HCT116 (cell line): ENCODE measurements around the gene C3orf20. TPM values are rescaled to one million over a fixed set of nuclear protein-coding genes. Genes with fewer than 3 reads are reported as not detected.

Source experiments
- ATAC-seq: fragments of 200-7000 bp; cut with Tn5 transposase; 2 replicates; pipeline ENCODE4 v1.9.1; 2020; ENCODE audit warnings: mild to moderate bottlenecking, moderate library complexity
- BruUV-seq: library from RNA; stranded (reverse); fragments of 400-500 nt; replicated peaks from 2 replicates; lab custom pipeline; 2021; lab: Mats Ljungman, UMichigan
- CTCF ChIA-PET: fragments of 300-600 bp; sonication (Branson Sonifier 250); formaldehyde crosslinking; loops from one replicate; lab custom pipeline; 2021; ENCODE audit warnings: antibody characterized with exemption; lab: Charles Lee
- POLR2A ChIA-PET: fragments of 300-600, 350-600 bp; sonication (Branson Sonifier 250); formaldehyde crosslinking; loops from one replicate; lab custom pipeline; 2021; ENCODE audit warnings: antibody characterized with exemption; lab: Charles Lee
- RAD21 ChIA-PET, 2 experiments: fragments of 300-600 bp; sonication (Branson Sonifier 250); formaldehyde crosslinking; loops; one replicate each; lab custom pipeline; 2023; ENCODE audit warnings: low total read pairs in 2 of 2; ENCODE audit not compliant: uncharacterized antibody in 2 of 2, unreplicated experiment in 2 of 2, low non-redundant PET in 1 of 2; lab: Charles Lee
- DNase-seq: peaks from one replicate; pipeline ENCODE4 v3.0.0-alpha.2; 2010; ENCODE audit warnings: low read depth, low spot score
- H2AFZ ChIP-seq: fragments of 200-600 bp; shearing (Covaris generic), sonication (generic); 2 replicates; pipeline ENCODE4 v1.6.1; 2017; ENCODE audit warnings: low read depth, mixed run types, mixed read lengths, antibody characterized with exemption, low read length; ENCODE audit not compliant: poor library complexity, severe bottlenecking
- H3K27ac ChIP-seq: 2 replicates; pipeline ENCODE4 v1.5.1; 2012; ENCODE audit warnings: low read depth, low read length
- H3K27me3 ChIP-seq: fragments of 200-600 bp; sonication (generic); 2 replicates; pipeline ENCODE4 v1.6.1; 2016; ENCODE audit warnings: mixed run types, low read length, mixed read lengths; ENCODE audit not compliant: insufficient read depth
- H3K36me3 ChIP-seq, 2 experiments: fragments of 200-500 bp in 1 of 2; fragments of 200-600 bp in 1 of 2; sonication (Bioruptor generic) in 1 of 2; sonication (generic) in 1 of 2; 2 replicates each; pipeline versions ENCODE4 v1.5.1 to v1.6.1; 2014 to 2016; ENCODE audit warnings: low read length in 2 of 2, inconsistent platforms in 1 of 2, mixed read lengths in 1 of 2, mixed run types in 1 of 2; ENCODE audit not compliant: insufficient read depth in 2 of 2, control insufficient read depth in 1 of 2
- H3K4me1 ChIP-seq, 2 experiments: fragments of 200-600 bp in 1 of 2; sonication (generic) in 1 of 2; 2 replicates each; pipeline versions ENCODE4 v1.5.1 to v1.6.1; 2012 to 2017; ENCODE audit warnings: low read length in 2 of 2, inconsistent platforms in 1 of 2, mild to moderate bottlenecking in 1 of 2, mixed read lengths in 1 of 2, mixed run types in 1 of 2, moderate library complexity in 1 of 2; ENCODE audit not compliant: insufficient read depth in 2 of 2, control insufficient read depth in 1 of 2
- H3K4me2 ChIP-seq: fragments of 200-600 bp; sonication (generic); 2 replicates; pipeline ENCODE4 v1.6.1; 2017; ENCODE audit warnings: mixed run types, low read length, mixed read lengths
- H3K4me3 ChIP-seq, 2 experiments: fragments of 200-600 bp in 1 of 2; sonication (generic) in 1 of 2; replicated peaks in 1 of 2; 2 replicates each; pipeline ENCODE4 v1.5.1; 2011 to 2016; ENCODE audit warnings: low read length in 2 of 2, control low read depth in 1 of 2, low read depth in 1 of 2, mild to moderate bottlenecking in 1 of 2, mixed read lengths in 1 of 2, mixed run types in 1 of 2
- H3K79me2 ChIP-seq: fragments of 200-600 bp; sonication (generic); 2 replicates; pipeline ENCODE4 v1.6.1; 2017; ENCODE audit warnings: mild to moderate bottlenecking, mixed run types, low read length, moderate library complexity, mixed read lengths; ENCODE audit not compliant: insufficient read depth
- H3K9ac ChIP-seq: fragments of 200-600 bp; sonication (generic); 2 replicates; pipeline ENCODE4 v1.6.1; 2016; ENCODE audit warnings: low read length, mixed read lengths
- H3K9me2 ChIP-seq: fragments of 200-600 bp; sonication (generic), shearing (Covaris generic); 2 replicates; pipeline ENCODE4 v1.6.1; 2017; ENCODE audit warnings: mixed run types, mild to moderate bottlenecking, moderate library complexity; ENCODE audit not compliant: insufficient read depth
- H3K9me3 ChIP-seq, 2 experiments: fragments of 200-500 bp in 1 of 2; fragments of 200-600 bp in 1 of 2; sonication (Bioruptor generic) in 1 of 2; sonication (generic) in 1 of 2; 2 replicates each; pipeline ENCODE4 v1.6.1; 2014 to 2017; ENCODE audit warnings: low read length in 2 of 2, mixed read lengths in 2 of 2, inconsistent platforms in 1 of 2, low read depth in 1 of 2, mild to moderate bottlenecking in 1 of 2, mixed run types in 1 of 2, moderate library complexity in 1 of 2; ENCODE audit not compliant: control insufficient read depth in 1 of 2, insufficient read depth in 1 of 2
- H4K20me1 ChIP-seq: fragments of 200-600 bp; sonication (generic), shearing (Covaris generic); 2 replicates; pipeline ENCODE4 v1.6.1; 2017; ENCODE audit warnings: mixed run types, mild to moderate bottlenecking, moderate library complexity; ENCODE audit not compliant: insufficient read depth
- CBX3 ChIP-seq: IDR thresholded peaks from 2 replicates; pipeline ENCODE4 v1.6.1; 2012; ENCODE audit warnings: low read depth
- CEBPB ChIP-seq: IDR thresholded peaks from 2 replicates; pipeline ENCODE4 v1.6.1; 2012; ENCODE audit warnings: low read depth
- EGR1 ChIP-seq: IDR thresholded peaks from 2 replicates; pipeline ENCODE4 v1.6.1; 2012; ENCODE audit warnings: low read depth
- ELF1 ChIP-seq: IDR thresholded peaks from 2 replicates; pipeline ENCODE4 v1.6.1; 2012; ENCODE audit warnings: low read depth, borderline replicate concordance
- EZH2 ChIP-seq: fragments of 200-600 bp; sonication (generic); IDR thresholded peaks from 2 replicates; pipeline ENCODE4 v1.6.1; 2017; ENCODE audit warnings: antibody characterized with exemption, mixed run types
- JUND ChIP-seq: IDR thresholded peaks from 2 replicates; pipeline ENCODE4 v1.6.1; 2012
- POLR2AphosphoS5 ChIP-seq: IDR thresholded peaks from 2 replicates; pipeline ENCODE4 v1.6.1; 2011; ENCODE audit warnings: mild to moderate bottlenecking, low read depth, low read length, moderate library complexity
- REST ChIP-seq: IDR thresholded peaks from 2 replicates; pipeline ENCODE4 v1.6.1; 2012; ENCODE audit warnings: low read depth
- SP1 ChIP-seq: IDR thresholded peaks from 2 replicates; pipeline ENCODE4 v1.6.1; 2012; ENCODE audit warnings: low read depth
- SRF ChIP-seq: IDR thresholded peaks from 2 replicates; pipeline ENCODE4 v1.6.1; 2012; ENCODE audit warnings: low read depth
- YY1 ChIP-seq: IDR thresholded peaks from 2 replicates; pipeline ENCODE4 v1.6.1; 2011; ENCODE audit warnings: low read length, low read depth, moderate library complexity, mild to moderate bottlenecking; ENCODE audit not compliant: insufficient replicate concordance; ENCODE audit errors: extremely low read depth
- intact Hi-C: fragments of 100-400 bp; cut with micrococcal nuclease; formaldehyde crosslinking; loops from 2 replicates; pipeline ENCODE4 v1.10.0; 2022
- total RNA-seq: library from RNA; stranded (reverse); gene quantifications from one replicate; pipeline ENCODE4 v1.2.1, GENCODE V29; 2021; ENCODE audit not compliant: unreplicated experiment
- TF ChIP-seq, protein P1 (sequence below), 3 experiments: fragments of 200-600 bp in 1 of 3; sonication (generic) in 1 of 3; IDR thresholded peaks in 2 of 3; conservative IDR thresholded peaks in 1 of 3; 2 replicates each; pipeline ENCODE4 v1.5.1; 2012 to 2017; ENCODE audit warnings: low read depth in 2 of 3, low read length in 2 of 3, antibody characterized with exemption in 1 of 3, borderline replicate concordance in 1 of 3, control low read depth in 1 of 3, mild to moderate bottlenecking in 1 of 3, mixed read lengths in 1 of 3, mixed run types in 1 of 3, moderate library complexity in 1 of 3; ENCODE audit not compliant: insufficient read depth in 1 of 3
- TF ChIP-seq, protein P2 (sequence below): IDR thresholded peaks from 2 replicates; pipeline ENCODE4 v1.6.1; 2012
- TF ChIP-seq, protein P3 (sequence below): IDR thresholded peaks from 2 replicates; pipeline ENCODE4 v1.6.1; 2012

The C3orf20 gene
- total RNA-seq, 1 experiment from 2014 or later: 0.20 TPM

DNA sequence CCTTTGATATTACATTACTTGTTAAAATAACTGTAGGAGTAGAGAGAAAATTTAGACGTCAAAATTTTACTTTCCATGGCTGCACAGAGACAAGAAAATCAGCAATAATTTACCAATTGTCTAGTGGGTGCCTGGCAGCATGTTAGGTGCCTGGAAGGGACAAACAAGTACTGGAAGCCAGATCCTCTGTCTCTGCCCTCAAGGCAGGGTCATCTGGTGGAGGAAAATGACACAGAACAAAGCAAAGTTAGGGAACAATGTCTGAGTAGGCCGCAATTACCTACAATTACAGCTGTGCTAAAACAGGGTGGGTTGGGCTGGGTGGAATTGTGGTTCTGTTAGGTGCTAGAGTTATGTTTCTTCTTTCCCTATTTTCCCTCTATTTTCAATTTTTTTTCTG lies 16.0 kb upstream of the C3orf20 start (continued):
- TF ChIP-seq, protein P1, sequence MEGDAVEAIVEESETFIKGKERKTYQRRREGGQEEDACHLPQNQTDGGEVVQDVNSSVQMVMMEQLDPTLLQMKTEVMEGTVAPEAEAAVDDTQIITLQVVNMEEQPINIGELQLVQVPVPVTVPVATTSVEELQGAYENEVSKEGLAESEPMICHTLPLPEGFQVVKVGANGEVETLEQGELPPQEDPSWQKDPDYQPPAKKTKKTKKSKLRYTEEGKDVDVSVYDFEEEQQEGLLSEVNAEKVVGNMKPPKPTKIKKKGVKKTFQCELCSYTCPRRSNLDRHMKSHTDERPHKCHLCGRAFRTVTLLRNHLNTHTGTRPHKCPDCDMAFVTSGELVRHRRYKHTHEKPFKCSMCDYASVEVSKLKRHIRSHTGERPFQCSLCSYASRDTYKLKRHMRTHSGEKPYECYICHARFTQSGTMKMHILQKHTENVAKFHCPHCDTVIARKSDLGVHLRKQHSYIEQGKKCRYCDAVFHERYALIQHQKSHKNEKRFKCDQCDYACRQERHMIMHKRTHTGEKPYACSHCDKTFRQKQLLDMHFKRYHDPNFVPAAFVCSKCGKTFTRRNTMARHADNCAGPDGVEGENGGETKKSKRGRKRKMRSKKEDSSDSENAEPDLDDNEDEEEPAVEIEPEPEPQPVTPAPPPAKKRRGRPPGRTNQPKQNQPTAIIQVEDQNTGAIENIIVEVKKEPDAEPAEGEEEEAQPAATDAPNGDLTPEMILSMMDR (IDR thresholded peaks at IDR 0.05 in 2 of 3, conservative IDR thresholded peaks at IDR 0.05 in 1 of 3; ENCODE audit: borderline replicate concordance in 1 of 3, insufficient read depth in 1 of 3, low read depth in 2 of 3, low read length in 2 of 3): no peak
- TF ChIP-seq SP1: no peak
- TF ChIP-seq, protein P2, sequence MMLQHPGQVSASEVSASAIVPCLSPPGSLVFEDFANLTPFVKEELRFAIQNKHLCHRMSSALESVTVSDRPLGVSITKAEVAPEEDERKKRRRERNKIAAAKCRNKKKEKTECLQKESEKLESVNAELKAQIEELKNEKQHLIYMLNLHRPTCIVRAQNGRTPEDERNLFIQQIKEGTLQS: no peak

- no peak overlapping the region for H3K4me2 ChIP-seq
- RAD21 ChIA-PET: no interaction called here
- H3K27ac ChIP-seq: no peak overlapping the region
- H2AFZ ChIP-seq: no peak overlapping the region
- ATAC-seq: no peak
- CTCF ChIA-PET: no interaction called here
- H3K79me2 ChIP-seq: peaks cover 7% of the 10 kb centered on the region; the same call in 1 of the 2 replicates
- no peaks in the 10 kb centered on the region for H3K9me2 ChIP-seq
- H3K4me1 ChIP-seq: no peaks in the 10 kb centered on the region
- no peaks in the 10 kb centered on the region for H3K9me3 ChIP-seq
- POLR2A ChIA-PET: no interaction called here
- H3K9ac ChIP-seq: no peak overlapping the region
- H3K36me3 ChIP-seq: peaks cover 72 to 75% of the 10 kb centered on the region in 2 experiments
- DNase-seq: no peak
- no peaks in the 10 kb centered on the region for H3K27me3 ChIP-seq
- H3K4me3 ChIP-seq: no peak overlapping the region
- BruUV-seq: no TSS peak
- no peaks in the 10 kb centered on the region for H4K20me1 ChIP-seq
- intact Hi-C loops: no loop called here
- no peak for TF ChIP-seq REST
- no peak for TF ChIP-seq ELF1
- no peak for TF ChIP-seq SRF
- no peak for TF ChIP-seq CBX3
- TF ChIP-seq, protein P2: no peak
- TF ChIP-seq JUND: no peak
- TF ChIP-seq, protein P3, sequence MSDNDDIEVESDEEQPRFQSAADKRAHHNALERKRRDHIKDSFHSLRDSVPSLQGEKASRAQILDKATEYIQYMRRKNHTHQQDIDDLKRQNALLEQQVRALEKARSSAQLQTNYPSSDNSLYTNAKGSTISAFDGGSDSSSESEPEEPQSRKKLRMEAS: no peak
- TF ChIP-seq SP1: no peak
- no peak for TF ChIP-seq CEBPB
- no peak for TF ChIP-seq EGR1
- no peak for TF ChIP-seq YY1
- no peak for TF ChIP-seq POLR2AphosphoS5
- no peak for TF ChIP-seq EZH2
These were observed 14.0 kb upstream of the C3orf20 start for GRCh38 chr3:14660942-14661341.
